ENCODE measurements around the gene NFKBIA.
A peak's percentile ranks its signal among the peaks of the same experiment; 100 is the strongest.
"Not testable (repeated sequence)": the region's sequence is repeated elsewhere in the genome, so short reads cannot be mapped to it uniquely, and the experiment has no call there.

NFKBIA gene

DNA sequence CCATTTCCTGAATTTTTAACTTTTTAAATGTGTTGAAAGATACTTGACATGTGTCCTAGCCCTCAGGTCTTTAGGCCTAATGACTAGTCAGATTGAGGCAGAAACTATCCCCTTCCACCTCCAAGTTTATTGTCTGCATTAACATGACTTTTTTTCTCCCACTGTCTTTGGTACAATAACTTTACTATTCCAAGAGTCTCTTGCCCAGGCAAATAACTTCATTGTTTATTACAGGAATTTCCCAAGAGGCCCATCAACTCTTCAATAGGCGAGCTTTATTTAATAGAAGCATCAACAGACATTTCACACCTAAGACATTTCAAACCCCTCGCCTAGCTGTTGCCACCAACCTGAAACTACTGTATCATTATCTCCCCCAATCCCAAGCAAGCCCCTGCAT, 10.7 kb downstream of the NFKBIA start:
- no peak for DNase-seq (ENCODE audit: low read depth, low spot score)
- no peak overlapping the region for H3K27ac ChIP-seq

DNA sequence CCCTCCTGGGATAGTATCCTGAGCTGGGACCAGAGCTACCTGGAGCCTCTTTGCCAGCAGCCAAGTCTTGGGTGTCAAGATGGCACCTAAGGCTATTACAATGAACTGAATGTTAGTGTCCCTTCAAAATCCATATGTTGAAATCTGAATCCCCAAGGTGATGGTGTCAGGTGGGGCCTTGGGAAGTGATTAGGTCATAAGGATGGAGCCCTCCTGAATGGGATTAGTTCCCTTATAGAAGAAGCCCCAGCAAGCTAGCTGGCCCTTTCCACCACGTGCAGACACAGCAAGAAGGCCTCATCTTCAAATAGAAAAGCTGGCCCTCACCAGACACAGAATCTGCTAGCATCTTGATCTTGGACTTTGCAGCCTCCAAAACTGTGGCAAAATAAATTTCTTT, 12.4 kb downstream of the NFKBIA start:
- H3K27ac ChIP-seq = no peak overlapping the region
- DNase-seq (ENCODE audit: low read depth, low spot score) = no peak

DNA sequence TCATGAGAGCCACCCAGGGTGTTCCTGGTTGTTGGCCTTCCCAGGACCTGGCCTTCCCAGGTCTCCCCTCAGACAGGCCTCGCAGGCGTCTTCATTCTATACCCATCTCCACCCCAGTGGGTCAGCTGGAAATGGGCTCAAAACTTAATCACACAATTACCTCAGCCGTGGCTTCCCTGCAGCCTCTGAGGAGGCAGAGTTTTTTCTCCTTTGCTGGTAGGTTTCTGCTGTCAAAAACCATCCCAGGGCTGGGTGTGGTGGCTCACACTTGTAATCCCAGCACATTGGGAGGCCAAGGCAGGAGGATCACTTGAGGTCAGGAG, 13.2 kb downstream of the NFKBIA start:
- H3K27ac ChIP-seq = no peak overlapping the region

GRCh38 chr14:35390577-35391387, 13.8 kb downstream of the NFKBIA start:
- no peak for DNase-seq (ENCODE audit: low read depth, low spot score)
- no peak overlapping the region for H3K27ac ChIP-seq

More for the DNA sequence above, 13.2 kb downstream of the NFKBIA start:
- DNase-seq (ENCODE audit: low read depth, low spot score) = no peak

DNA sequence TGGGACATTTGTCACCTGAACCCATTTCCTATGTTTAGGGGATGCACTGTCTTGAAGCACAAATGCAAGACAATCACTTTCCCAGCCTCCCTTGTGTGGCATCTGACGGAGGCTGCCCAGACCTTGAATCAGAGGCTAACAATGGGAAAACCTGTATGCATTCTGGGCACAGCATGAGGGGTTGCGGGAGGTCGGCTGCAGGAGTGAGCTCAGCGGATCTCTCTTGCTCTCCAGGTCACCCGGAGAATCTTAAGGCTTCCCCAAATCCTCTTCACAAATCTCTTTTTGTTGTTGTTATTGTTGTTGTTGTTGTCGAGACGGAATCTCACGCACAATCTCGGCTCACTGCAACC, 15.3 kb downstream of the NFKBIA start:
- H3K27ac ChIP-seq = no peak overlapping the region
- no peak for DNase-seq (ENCODE audit: low read depth, low spot score)

- no peak for DNase-seq (ENCODE audit: low read depth, low spot score)
- no peak overlapping the region for H3K27ac ChIP-seq
These were observed 15.8 kb downstream of the NFKBIA start for GRCh38 chr14:35388656-35389314.

- no peak for DNase-seq (ENCODE audit: low read depth, low spot score)
- H3K27ac ChIP-seq = no peak overlapping the region
These were observed 16.6 kb downstream of the NFKBIA start for GRCh38 chr14:35387713-35388579.

GRCh38 chr14:35387219-35387618, 17.3 kb downstream of the NFKBIA start:
- H3K27ac ChIP-seq = peak overlapping the region; percentile 43
- DNase-seq (ENCODE audit: low read depth, low spot score) = no peak

GRCh38 chr14:35386673-35387125, 17.9 kb downstream of the NFKBIA start:
- peak overlapping the region; percentile 43 for H3K27ac ChIP-seq
- DNase-seq (ENCODE audit: low read depth, low spot score) = no peak

DNA sequence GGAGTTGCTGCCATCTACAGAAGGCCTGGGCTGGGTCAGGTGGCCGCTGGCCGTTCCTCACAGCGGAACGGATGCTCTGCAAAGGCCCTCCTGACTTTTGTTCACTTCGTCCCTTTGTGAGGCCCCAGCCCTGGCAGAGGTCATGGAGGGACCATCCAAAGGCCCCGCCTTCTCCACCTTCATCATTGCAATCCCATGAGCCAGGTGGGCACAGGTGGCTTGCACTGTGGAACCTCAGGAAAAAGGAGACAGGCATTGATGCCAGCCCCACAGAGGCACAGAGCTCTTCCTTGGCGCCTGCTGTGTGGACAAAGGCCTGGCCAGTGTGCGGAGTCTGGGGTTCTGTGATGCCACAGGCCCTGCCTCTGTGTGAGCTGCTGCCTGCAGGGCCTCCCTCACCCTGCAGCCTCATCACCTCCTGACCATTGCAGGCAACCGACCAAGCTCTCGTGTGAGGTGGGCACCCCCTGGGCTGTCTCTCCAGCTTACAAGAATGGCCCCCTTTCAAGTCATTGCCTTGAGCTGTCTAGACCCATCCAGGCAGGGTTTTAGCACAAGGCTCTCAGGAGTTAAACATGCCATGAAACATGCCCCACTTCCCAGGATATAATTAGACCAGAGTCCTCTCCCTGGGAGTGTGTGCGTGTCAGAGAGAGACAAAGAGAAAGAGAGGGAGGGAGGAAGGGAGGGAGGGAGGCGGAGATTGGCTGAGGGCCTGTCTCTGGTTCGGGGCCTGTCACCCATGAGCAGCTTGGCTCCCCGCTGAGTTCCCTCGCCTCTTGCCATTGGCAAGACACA, 19.3 kb downstream of the NFKBIA start:
- H3K27ac ChIP-seq = peak overlapping the region; percentile 3

GRCh38 chr14:35384455-35385041, 20.0 kb downstream of the NFKBIA start:
- H3K27ac ChIP-seq = no peak overlapping the region
- no peak for DNase-seq (ENCODE audit: low read depth, low spot score)

More for the DNA sequence above, 19.3 kb downstream of the NFKBIA start:
- no peak for DNase-seq (ENCODE audit: low read depth, low spot score)

DNA sequence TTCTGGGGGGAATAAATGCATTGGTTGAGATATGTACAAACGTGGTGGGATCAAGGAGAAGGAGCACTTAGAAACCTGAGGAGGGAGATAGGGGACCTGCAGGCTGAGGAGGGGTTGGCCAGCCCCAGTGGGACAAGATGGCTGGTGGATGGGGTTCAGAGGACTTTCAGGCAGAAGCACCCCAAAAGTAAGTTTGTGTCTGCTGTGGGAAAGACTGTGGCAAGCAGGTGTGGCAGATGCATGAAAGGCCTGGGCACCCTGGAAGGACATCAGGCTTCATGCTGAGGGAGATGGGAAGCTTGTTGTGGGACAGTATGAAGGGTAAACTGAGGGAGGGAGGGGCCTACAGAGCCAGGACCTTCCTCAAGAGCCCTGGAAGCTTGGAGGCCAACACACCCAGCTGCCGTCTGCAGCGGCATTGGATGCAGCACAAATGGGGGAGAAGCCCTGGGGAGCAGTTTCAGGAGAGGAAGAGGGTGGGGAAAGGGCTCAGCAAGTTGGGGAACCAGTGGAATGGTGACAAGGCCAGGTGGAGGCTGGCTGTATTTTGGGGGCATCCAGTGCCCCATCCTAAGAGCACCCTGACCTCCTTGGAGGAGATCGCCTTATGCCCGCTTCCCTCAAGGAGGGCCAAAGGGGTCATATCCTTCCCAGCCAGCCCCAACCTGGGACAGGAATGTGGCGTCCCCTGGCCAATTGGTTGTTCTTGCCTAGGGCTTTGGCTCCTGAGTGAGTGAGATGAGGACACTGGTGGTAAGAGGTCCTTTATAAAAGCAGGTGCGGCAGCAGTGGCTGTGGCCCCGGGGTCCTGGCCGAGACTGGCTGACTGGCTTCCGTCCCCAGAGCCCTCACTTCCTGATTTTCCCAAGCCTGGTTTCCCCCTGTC, 20.7 kb downstream of the NFKBIA start:
- no peak overlapping the region for H3K27ac ChIP-seq
- no peak for DNase-seq (ENCODE audit: low read depth, low spot score)

- H3K27ac ChIP-seq = no peak overlapping the region
- no peak for DNase-seq (ENCODE audit: low read depth, low spot score)
These were observed 23.8 kb downstream of the NFKBIA start for GRCh38 chr14:35380794-35381193.

DNA sequence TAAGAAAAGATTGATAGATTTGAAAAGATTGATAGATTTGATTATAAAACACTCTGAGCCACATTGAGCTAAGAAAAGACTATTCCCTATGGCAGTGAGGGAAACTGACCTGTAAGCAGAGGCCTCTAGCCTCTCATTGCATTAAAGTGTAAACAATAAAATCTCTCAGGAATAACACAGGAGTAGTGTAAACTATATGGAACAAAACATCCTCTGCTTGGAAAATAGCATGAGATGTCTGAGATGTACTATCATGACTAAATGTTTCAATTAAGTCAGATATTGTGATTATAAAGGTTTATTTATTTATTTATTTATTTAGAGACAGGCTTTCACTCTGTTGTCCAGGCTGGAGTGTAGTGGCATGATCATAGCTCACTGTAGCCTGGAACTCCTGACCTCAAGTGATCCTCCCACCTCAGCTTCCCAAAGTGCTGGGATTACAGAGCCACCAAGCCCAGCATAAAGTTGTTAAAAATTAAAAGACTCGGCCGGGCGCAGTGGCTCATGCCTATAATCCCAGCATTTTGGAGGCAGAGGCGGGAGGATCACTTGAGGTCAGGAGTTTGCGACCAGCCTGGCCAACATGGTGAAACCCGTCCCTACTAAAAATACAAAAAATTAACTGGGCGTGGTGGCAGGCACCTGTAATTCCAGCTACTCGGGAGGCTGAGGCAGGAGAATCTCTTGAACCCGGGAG, 25.2 kb downstream of the NFKBIA start:
- not testable (repeated sequence) for H3K27ac ChIP-seq; DNase-seq (ENCODE audit: low read depth, low spot score)

GRCh38 chr14:35378425-35379233, 25.9 kb downstream of the NFKBIA start:
- no peak overlapping the region for H3K27ac ChIP-seq
- DNase-seq (ENCODE audit: low read depth, low spot score) = no peak

DNA sequence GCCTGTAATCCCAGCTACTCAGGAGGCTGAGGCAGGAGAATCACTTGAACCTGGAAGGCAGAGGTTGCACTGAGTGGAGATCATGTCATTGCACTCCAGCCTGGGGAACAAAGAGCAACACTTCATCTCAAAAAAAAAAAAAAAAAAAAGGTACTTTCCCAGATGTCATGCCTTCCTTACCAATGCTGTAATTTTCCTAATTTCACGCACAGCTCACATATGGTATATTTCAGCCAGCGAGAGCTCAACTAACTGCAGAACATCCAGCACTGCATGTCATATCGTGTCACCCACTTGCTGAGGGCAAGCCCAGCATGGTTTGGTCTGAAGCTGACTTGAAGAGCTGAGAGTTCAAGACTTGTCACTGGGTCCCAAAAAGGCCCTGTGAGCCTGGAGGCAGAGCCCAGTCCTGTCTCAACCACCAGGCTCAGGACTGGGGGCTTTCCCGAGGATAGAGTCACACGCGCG, 29.0 kb downstream of the NFKBIA start:
- no peak overlapping the region for H3K27ac ChIP-seq
- DNase-seq (ENCODE audit: low read depth, low spot score) = no peak

- H3K27ac ChIP-seq = peak overlapping the region; percentile 77
- peak; percentile 76 for DNase-seq (ENCODE audit: low read depth, low spot score)
These were observed 30.3 kb downstream of the NFKBIA start for GRCh38 chr14:35374263-35374712.

Data from epithelial cell of prostate (primary cell).